ENCODE data around the gene VTI1B.

VTI1B gene

DNA sequence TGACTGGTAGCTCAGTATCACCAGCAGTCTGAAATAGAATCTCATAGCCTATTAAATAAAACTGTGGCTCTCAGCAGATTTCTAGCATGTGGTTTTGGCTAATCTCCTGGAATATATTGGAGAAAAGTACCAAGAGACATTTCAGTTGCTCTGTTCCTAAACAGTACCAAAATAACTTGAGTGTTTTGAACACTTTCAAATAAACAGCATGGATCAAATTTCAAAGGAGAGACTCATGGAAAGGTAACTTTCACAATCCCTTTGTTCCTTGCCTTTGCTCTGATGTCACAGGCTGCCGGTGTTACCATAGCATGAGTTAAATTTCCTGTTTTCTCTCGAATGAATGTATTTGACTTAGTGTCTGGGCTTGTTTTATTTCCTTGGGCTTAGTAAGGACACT lies 51.3 kb downstream of the VTI1B start:
- Mint-ChIP-seq H3K9me3 (no peaks in the 10 kb centered on the region), H3K4me1 (peaks cover 33% of the 10 kb centered on the region), H3K27me3 (ENCODE audit: low read depth) (peaks cover 24% of the 10 kb centered on the region), H3K4me3 (peak overlapping the region; percentile 48 to 69 (median 58)), H3K36me3 (ENCODE audit: low read depth) (peaks cover 6% of the 10 kb centered on the region), H3K27ac (peak overlapping the region; percentile 52 to 92 (median 87))
- TF ChIP-seq, protein P1, sequence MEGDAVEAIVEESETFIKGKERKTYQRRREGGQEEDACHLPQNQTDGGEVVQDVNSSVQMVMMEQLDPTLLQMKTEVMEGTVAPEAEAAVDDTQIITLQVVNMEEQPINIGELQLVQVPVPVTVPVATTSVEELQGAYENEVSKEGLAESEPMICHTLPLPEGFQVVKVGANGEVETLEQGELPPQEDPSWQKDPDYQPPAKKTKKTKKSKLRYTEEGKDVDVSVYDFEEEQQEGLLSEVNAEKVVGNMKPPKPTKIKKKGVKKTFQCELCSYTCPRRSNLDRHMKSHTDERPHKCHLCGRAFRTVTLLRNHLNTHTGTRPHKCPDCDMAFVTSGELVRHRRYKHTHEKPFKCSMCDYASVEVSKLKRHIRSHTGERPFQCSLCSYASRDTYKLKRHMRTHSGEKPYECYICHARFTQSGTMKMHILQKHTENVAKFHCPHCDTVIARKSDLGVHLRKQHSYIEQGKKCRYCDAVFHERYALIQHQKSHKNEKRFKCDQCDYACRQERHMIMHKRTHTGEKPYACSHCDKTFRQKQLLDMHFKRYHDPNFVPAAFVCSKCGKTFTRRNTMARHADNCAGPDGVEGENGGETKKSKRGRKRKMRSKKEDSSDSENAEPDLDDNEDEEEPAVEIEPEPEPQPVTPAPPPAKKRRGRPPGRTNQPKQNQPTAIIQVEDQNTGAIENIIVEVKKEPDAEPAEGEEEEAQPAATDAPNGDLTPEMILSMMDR (IDR thresholded peaks at IDR 0.05; ENCODE audit: unreplicated experiment in 3 of 3) = no peak

DNA sequence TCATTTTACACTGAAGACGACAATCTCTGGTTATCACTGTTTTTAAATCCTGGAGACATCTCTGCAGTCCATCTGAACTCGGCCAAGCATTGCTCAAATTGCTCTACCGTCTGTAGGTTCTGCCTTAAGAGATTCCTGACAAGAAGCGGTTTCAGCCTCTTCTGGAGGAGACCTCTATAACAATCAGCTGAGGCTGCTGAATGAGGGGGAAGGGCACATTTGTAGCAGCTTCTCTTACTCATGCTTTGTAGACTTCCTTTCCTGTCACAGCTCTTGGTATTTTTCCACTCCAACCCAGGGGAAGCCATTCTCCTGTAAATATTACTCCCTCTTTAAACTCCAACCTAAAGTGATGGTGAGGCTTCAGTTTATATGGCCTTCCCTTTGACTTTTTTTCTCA lies 51.8 kb downstream of the VTI1B start:
- Mint-ChIP-seq H3K27ac (peak overlapping the region; percentile 52 to 92 (median 87)), H3K27me3 (ENCODE audit: low read depth) (peaks cover 24% of the 10 kb centered on the region), H3K4me3 (peak overlapping the region; percentile 48 to 69 (median 58)), H3K9me3 (no peaks in the 10 kb centered on the region), H3K4me1 (peaks cover 33% of the 10 kb centered on the region), H3K36me3 (ENCODE audit: low read depth) (peaks cover 6% of the 10 kb centered on the region)
- TF ChIP-seq, protein P1 (IDR thresholded peaks at IDR 0.05; ENCODE audit: unreplicated experiment in 3 of 3) = no peak

DNA sequence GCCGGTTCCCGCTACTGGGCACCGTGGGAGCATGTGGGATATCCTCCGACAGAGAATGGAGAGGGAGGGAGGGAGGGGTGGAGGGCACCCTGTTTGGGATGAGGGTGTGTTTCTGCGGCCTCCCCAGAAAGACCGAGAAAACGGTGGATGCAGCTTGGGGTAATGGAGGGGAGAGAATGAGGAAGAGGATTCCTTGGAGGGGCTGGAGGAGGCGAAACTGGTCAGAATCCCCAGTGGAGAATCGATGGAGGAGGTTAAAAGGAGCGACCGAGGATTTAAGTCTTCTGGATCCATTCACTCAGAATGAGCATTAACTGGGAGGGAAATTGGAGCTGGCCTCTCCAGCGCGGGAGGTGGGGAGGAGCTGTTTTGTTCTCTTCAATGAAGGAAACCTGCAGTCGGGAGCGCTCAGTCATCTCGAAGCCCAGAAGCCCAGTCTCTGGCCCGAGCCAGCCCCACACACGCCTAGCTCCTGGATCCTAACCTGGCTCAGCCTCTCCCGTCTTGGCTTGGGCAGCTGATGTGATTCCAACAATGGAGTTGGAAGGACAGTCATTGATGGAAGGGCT lies 54.1 kb downstream of the VTI1B start:
- TF ChIP-seq, protein P1 (IDR thresholded peaks at IDR 0.05; ENCODE audit: unreplicated experiment in 3 of 3) = no peak
- H3K27ac Mint-ChIP-seq = peak overlapping the region in 2 of 3 experiments; percentile 40 to 73
- peaks cover 24% of the 10 kb centered on the region for H3K27me3 Mint-ChIP-seq (ENCODE audit: low read depth)

DNA sequence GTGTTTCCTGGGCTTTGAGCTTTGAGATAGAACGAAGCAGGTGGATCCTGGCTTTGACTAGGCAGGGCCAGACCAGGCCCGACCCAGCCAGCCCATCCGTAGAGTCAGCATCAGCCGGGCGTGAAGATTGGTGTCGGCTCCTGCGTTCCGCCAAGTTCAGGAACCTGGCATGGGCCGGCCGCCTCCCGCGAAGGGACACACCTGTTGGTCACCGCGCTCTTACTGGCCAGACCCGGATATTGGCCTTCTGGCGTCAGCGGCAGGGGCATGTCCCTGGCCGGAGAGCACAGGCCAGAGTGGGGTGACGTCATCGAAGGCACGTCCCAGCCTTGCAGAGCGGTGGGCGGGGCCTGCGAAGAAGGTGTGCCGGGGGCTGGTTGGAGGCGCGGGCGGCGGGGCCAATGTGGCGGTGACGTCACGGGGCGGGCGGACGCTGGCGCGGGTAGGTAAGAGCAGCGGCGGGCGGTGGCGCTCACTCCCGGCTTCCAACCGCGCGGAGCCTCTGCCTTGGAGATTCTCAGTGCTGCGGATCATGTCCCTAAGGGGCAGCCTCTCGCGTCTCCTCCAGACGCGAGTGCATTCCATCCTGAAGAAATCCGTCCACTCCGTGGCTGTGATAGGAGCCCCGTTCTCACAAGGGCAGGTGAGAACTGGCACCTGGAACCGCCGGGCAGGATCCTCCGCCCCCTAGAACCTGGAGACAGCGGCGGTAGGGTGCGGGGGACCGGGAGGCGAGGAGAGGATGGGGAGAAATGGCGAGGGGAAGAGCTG lies 54.8 kb downstream of the VTI1B start, which contains the start of gene ARG2:
Gene ARG2, plus strand, starts transcription at position 475 of the 771 bp plus-strand sequence. Its CDS starts 58 bp downstream, at position 533.
- H3K36me3 Mint-ChIP-seq (ENCODE audit: low read depth) = peaks cover 6% of the 10 kb centered on the region
- peaks cover 24% of the 10 kb centered on the region for H3K27me3 Mint-ChIP-seq (ENCODE audit: low read depth)
- H3K9me3 Mint-ChIP-seq = no peaks in the 10 kb centered on the region
- H3K27ac Mint-ChIP-seq = peak within 1 kb of the TSS; percentile 50 to 82 (median 80)
- peak within 1 kb of the TSS; percentile 93 to 94 (median 94) for H3K4me3 Mint-ChIP-seq
- peaks cover 33% of the 10 kb centered on the region for H3K4me1 Mint-ChIP-seq
- TF ChIP-seq, protein P1 (IDR thresholded peaks at IDR 0.05; ENCODE audit: unreplicated experiment in 3 of 3) = no peak

More for the DNA sequence above, 54.1 kb downstream of the VTI1B start:
- no peaks in the 10 kb centered on the region for H3K9me3 Mint-ChIP-seq
- H3K4me3 Mint-ChIP-seq = peak overlapping the region; percentile 93 to 94 (median 94)
- H3K36me3 Mint-ChIP-seq (ENCODE audit: low read depth) = peaks cover 6% of the 10 kb centered on the region
- peaks cover 33% of the 10 kb centered on the region for H3K4me1 Mint-ChIP-seq

DNA sequence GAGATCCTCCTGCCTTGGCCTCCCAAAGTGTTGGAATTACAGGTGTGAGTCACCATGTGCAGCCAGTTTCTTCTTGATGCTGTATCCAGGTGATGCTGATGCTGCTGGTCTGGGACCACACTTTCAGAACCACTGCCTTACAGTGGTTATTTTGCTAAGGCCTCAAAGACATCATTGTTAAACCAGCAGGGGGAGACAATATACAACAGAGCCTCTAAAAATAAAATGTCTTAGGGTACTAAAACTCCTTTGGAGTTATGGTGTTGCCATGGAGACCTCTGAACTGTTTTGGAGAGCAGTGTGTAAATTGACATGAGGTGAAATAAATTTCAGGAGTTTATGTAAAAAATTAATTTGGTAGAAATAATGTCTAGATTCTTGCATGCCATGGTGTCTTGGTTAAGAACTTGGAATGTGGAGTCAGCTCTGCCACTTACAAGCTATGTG lies 55.8 kb downstream of the VTI1B start:
- TF ChIP-seq, protein P1 (IDR thresholded peaks at IDR 0.05; ENCODE audit: unreplicated experiment in 3 of 3) = peak; percentile 65 to 71 (median 68)
- H3K4me1 Mint-ChIP-seq = peaks cover 33% of the 10 kb centered on the region
- peak overlapping the region; percentile 50 to 80 (median 58) for H3K27ac Mint-ChIP-seq
- H3K27me3 Mint-ChIP-seq (ENCODE audit: low read depth) = peaks cover 24% of the 10 kb centered on the region
- H3K36me3 Mint-ChIP-seq (ENCODE audit: low read depth) = no peaks in the 10 kb centered on the region
- peak overlapping the region; percentile 93 to 94 (median 94) for H3K4me3 Mint-ChIP-seq
- no peaks in the 10 kb centered on the region for H3K9me3 Mint-ChIP-seq

Data from nephron (organoid).